ENCODE measurements around the gene RCN1.

DNA sequence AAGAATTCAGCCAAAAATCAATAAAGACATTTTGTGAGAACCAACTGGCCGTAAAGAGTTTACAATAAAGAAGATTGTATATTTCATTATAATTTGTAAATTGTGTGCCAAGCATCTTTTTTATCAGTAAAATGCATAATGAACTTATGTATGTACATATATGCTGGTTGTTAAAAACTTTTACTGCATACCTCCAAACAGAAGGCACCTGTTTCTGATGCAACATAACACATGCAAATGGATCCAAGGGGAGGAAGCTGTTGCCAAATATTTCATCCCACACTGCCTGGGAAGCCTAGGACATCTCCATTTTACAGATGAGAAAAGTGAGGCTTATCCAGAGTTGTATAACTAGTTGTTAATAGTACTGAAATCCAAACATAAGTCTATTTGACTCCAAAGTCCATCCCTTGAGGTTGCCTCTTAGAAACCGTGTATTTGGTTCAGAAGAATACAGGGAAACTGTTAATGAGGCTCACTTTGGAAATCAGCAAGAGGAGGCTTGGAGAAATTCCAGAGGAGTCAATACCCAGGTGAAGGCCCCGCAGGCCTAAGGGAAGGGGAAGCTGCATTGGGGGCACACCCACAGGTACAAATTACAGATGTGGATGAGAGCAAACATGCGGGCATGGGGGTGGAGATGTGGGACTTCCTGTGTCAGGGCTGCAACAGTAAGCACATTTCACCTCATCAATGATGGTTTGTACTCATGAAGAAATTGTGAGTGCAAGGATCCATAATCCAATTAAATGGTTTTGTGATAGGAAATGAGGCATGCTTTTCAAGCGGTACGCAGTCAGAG is 51.1 kb downstream of the RCN1 start:
- TF ChIP-seq, protein P1, sequence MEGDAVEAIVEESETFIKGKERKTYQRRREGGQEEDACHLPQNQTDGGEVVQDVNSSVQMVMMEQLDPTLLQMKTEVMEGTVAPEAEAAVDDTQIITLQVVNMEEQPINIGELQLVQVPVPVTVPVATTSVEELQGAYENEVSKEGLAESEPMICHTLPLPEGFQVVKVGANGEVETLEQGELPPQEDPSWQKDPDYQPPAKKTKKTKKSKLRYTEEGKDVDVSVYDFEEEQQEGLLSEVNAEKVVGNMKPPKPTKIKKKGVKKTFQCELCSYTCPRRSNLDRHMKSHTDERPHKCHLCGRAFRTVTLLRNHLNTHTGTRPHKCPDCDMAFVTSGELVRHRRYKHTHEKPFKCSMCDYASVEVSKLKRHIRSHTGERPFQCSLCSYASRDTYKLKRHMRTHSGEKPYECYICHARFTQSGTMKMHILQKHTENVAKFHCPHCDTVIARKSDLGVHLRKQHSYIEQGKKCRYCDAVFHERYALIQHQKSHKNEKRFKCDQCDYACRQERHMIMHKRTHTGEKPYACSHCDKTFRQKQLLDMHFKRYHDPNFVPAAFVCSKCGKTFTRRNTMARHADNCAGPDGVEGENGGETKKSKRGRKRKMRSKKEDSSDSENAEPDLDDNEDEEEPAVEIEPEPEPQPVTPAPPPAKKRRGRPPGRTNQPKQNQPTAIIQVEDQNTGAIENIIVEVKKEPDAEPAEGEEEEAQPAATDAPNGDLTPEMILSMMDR (IDR thresholded peaks at IDR 0.05) = no peak
- no peak for TF ChIP-seq POLR2A (IDR thresholded peaks at IDR 0.05)

Measured in esophagus squamous epithelium (tissue), 4 donors.